ENCODE measurements around the gene BICDL2.
"Not testable (repeated sequence)": the region's sequence is repeated elsewhere in the genome, so short reads cannot be mapped to it uniquely, and the experiment has no call there.

The BICDL2 gene

DNA sequence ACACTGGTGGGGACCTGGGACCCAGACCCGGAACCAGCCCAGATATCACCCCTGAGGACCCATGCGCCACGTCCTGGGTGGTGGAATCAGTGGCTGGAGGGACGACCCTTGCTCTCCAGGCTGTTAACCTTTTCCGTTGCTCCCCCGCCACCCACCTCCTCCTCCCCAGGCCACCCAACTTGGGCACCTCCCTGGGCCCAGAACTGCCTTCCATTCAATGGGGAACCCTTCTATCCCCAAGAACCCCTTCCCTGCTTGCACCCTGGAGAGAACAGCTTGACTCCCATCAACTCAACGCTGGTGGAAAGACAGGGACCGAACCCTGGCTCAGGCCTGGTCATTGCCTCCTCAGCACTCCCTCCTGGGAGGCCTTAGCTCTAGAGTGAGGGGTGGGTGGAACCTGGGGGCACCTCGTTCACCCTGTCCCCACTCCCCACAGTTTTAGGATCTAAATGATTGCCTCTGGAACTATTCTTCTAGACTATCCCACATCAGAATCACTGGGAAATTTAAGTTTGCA lies 23.0 kb upstream of the BICDL2 start:
- peak overlapping the region; percentile 88 for H3K27ac ChIP-seq

DNA sequence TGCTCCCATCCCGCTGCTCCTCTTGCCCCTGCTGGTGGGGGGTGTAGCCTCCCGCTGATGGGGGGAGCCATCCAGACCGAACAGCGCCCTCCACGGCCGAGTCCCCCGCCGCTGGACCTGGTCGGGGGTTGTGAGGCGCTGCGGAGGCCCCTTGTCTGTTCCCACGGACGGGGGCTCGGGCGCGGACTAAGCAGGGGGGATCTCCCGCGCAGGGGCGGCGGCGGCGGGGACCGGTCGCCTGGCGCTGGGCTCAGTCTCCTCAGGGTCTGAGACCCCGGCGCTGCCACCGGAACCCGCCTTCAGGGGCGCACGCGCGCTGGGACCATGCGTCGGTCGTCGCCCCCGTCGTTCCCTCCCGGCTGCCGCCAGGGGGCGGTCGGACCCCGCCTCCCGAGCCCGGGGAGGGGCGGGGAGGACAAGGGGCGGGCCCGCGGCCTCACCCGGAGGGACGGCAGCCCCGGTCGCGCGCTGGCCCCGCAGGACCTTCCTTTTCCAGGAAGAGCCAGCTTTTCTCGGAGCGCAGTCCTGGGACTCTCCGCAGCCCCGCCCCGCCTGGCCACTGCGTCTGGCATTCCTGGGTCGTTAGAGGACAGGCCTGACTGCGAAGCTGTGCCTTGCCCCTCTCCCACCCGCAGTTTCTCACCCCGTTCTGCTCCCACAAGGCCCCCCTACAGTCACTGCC lies 22.4 kb upstream of the BICDL2 start:
- TF ChIP-seq ZFX (IDR thresholded peaks at IDR 0.05), result peak; percentile 27; the same call in 1 of the 2 replicates
- TF ChIP-seq, protein P1, sequence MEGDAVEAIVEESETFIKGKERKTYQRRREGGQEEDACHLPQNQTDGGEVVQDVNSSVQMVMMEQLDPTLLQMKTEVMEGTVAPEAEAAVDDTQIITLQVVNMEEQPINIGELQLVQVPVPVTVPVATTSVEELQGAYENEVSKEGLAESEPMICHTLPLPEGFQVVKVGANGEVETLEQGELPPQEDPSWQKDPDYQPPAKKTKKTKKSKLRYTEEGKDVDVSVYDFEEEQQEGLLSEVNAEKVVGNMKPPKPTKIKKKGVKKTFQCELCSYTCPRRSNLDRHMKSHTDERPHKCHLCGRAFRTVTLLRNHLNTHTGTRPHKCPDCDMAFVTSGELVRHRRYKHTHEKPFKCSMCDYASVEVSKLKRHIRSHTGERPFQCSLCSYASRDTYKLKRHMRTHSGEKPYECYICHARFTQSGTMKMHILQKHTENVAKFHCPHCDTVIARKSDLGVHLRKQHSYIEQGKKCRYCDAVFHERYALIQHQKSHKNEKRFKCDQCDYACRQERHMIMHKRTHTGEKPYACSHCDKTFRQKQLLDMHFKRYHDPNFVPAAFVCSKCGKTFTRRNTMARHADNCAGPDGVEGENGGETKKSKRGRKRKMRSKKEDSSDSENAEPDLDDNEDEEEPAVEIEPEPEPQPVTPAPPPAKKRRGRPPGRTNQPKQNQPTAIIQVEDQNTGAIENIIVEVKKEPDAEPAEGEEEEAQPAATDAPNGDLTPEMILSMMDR (conservative IDR thresholded peaks at IDR 0.05), result peak; percentile 97
- H3K27ac ChIP-seq, result peak overlapping the region; percentile 88

More for the DNA sequence above, 23.0 kb upstream of the BICDL2 start:
- no peak for TF ChIP-seq ZFX (IDR thresholded peaks at IDR 0.05)
- TF ChIP-seq, protein P1 (conservative IDR thresholded peaks at IDR 0.05), result no peak

DNA sequence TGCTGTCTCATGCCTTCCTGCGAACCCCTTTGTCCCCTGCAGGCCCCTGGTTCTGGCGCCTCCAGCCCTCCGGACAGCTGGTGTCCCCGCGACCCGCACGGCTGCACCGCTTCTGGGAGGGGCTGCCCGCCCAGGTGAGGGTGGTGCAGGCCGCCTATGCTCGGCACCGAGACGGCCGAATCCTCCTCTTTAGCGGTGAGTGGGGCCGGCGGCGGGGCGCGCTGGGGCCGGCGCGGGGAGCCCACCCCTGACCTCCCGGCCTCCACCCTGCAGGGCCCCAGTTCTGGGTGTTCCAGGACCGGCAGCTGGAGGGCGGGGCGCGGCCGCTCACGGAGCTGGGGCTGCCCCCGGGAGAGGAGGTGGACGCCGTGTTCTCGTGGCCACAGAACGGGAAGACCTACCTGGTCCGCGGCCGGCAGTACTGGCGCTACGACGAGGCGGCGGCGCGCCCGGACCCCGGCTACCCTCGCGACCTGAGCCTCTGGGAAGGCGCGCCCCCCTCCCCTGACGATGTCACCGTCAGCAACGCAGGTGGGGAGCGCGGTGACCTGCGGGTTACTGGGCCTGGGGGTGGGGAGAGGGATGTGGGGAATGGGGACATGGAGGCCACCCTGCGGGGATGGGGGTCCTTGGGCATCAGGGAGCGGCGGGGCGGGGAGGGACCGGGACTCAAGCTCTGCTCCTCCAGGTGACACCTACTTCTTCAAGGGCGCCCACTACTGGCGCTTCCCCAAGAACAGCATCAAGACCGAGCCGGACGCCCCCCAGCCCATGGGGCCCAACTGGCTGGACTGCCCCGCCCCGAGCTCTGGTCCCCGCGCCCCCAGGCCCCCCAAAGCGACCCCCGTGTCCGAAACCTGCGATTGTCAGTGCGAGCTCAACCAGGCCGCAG lies 21.6 kb upstream of the BICDL2 start:
- peak overlapping the region; percentile 88 for H3K27ac ChIP-seq
- TF ChIP-seq, protein P1 (conservative IDR thresholded peaks at IDR 0.05), result no peak
- TF ChIP-seq ZFX (IDR thresholded peaks at IDR 0.05), result no peak

DNA sequence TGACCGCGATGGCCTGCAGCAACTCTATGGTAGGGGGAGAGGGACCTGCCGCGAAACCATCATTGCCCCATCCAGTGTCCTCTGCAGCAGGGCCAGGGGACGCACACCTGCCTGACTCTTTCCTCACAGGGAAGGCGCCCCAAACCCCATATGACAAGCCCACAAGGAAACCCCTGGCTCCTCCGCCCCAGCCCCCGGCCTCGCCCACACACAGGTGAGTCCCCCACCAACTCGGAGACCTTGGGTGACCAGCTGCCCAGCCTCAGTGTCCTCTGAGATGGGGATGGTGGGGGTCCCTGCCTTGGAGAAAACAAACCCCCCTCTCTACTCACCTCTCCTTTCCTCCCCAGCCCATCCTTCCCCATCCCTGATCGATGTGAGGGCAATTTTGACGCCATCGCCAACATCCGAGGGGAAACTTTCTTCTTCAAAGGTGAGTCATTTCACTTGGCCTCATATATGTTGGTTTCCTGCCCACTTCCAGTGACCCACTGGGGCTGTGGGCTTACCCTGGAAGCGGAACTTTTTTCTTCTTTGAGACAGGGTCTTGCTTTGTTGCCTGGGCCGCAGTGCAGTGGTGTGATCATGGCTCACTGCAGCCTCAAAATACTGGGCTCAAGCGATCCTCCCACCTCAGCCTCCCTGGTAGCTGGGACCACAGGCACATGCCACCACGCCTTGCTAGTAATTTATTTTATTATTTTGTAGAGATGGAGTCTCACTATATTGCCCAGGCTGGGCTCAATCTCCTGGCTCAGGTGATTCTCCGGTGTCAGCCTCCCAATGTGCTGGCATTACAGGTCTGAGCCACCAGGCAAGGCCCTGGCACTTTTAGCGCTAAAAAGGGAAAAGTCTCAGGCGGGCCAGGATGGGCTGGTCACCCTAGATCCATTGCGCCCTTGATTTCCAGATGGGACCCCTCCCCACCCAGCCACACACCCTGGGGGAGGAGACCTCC lies 20.7 kb upstream of the BICDL2 start:
- TF ChIP-seq, protein P1 (conservative IDR thresholded peaks at IDR 0.05), result no peak
- no peak for TF ChIP-seq ZFX (IDR thresholded peaks at IDR 0.05)
- H3K27ac ChIP-seq, result no peak overlapping the region

DNA sequence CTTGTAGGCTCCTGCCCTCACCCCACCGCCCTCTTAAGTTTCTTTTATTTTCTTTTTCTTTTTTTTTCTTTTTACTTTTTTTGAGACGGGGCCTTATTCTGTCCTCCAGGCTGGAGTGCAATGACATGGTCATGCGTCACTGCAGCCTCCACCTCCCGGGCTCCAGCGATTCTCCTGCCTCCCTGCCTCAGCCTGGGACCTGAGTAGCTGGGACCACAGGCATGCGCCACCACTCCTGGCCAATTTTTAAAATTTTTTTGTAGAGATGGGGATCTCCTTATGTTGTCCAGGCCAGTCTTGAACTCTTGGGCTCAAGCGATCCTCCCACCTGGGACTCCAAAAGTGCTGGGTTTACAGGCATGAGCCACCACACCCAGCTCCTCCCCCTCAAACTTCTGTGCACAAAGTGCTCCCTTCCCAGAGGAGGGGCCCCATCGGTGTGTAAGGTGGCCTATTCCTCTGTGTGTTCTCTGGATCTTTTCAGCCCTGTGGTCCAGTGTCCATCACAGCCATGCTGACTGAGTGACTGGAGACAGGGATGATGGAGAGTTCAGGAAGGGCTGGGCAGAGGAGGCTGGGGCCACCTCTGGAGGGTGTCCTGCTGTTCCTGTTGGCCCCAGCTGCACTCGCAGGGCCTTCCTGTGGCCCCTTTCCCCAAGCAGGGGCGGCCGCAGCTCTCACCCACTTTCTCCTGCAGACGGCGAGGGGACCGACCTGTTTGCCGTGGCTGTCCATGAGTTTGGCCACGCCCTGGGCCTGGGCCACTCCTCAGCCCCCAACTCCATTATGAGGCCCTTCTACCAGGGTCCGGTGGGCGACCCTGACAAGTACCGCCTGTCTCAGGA lies 19.8 kb upstream of the BICDL2 start:
- H3K27ac ChIP-seq, result no peak overlapping the region
- TF ChIP-seq, protein P1 (conservative IDR thresholded peaks at IDR 0.05), result no peak

DNA sequence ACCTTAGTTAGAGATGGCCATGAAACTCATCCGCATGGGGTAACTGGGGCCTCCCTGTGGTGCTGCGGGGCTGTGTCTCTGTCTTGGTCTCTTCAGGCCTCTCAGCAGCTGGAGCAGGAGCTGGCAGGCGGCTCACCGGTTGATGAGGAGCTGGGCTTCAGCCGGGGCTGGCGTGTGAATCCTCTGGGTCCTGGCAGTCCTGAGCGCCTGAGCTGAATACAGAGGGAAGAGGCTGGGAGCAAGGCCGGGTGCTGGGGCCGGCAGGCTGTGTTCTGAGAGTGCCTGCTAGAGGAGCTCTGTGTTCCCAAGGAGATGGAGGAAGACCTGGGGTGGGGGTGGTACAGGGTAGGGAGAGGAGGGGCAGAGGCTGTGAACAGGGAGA lies 19.0 kb upstream of the BICDL2 start:
- H3K27ac ChIP-seq, result not testable (repeated sequence)

Measured in C4-2B (cell line).